Stimulated activated memory B cell treated with anti-CD40 and anti-IgM and Interleukin-4, amounts not matched to agents 10 μg/mL and 1 μg/mL and 100 μg/mL, for 72 hours (primary cell): ENCODE results near the gene ASAP3.

Experiments used
- ATAC-seq: fragments of 150-1000 bp; cut with Tn5 transposase; 2 replicates; pipeline ENCODE4 v1.10.0; 2021
- H3K27ac Mint-ChIP-seq: one replicate; pipeline ENCODE4 v1.8.0; 2022; ENCODE audit warnings: mild to moderate bottlenecking, mixed read lengths
- H3K27me3 Mint-ChIP-seq: one replicate; pipeline ENCODE4 v1.8.0; 2022; ENCODE audit warnings: mixed read lengths
- H3K36me3 Mint-ChIP-seq: one replicate; pipeline ENCODE4 v1.8.0; 2022; ENCODE audit warnings: mixed read lengths
- H3K4me1 Mint-ChIP-seq: one replicate; pipeline ENCODE4 v1.8.0; 2022; ENCODE audit warnings: mixed read lengths
- H3K4me3 Mint-ChIP-seq: one replicate; pipeline ENCODE4 v1.8.0; 2022; ENCODE audit warnings: mild to moderate bottlenecking, moderate library complexity, mixed read lengths
- H3K9me3 Mint-ChIP-seq: one replicate; pipeline ENCODE4 v1.8.0; 2022; ENCODE audit warnings: mixed read lengths

ASAP3 gene

GRCh38 chr1:23483321-23484252 is at the start of gene ASAP3:
Gene ASAP3 (minus strand): TSS chr1:23484179. CDS start chr1:23484133, 46 bp downstream.
- peaks cover 28% of the 10 kb centered on the region for H3K4me1 Mint-ChIP-seq
- peak; percentile 21 for ATAC-seq
- peaks cover 9% of the 10 kb centered on the region for H3K27me3 Mint-ChIP-seq
- H3K9me3 Mint-ChIP-seq: no peaks in the 10 kb centered on the region
- H3K4me3 Mint-ChIP-seq: peak within 1 kb of the TSS; percentile 90
- H3K27ac Mint-ChIP-seq: peak within 1 kb of the TSS; percentile 59
- no peaks in the 10 kb centered on the region for H3K36me3 Mint-ChIP-seq

DNA sequence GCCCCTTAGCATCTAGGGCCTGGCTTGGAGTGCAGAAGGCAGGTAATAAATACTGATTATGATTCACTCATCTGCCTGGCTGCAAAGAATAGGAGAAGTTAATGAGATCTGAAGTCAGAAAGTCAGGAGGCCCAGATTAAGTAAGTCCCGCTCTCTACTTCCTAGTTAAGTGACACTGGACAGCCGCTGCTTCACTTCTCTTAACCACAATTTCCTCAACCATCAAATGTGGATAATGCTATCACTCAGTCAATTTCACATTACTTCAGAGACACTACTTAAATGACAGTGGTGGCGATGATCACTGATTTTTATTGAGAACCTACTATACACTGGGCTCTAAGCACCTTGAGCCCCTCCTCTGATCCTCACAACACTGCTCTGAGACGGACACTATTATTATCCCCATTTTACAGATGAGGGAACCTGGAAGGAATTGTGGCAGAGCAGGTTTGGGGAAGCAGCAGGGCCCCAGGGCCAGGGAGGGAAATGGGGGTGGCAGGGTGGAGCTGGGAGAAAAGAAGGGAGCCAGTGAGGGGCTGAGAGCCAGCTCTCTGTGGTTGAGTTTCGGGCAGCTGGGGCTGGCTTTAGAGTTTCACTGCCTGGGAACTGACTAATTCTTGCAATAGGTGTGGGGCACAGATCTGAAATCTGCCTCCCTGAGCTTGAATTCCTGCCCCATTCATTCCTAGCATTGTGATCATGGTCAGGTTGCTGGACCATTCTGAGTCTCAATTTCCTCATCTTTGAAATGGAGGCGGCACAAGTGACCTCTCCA is 49.5 kb upstream of the ASAP3 start:
- H3K27me3 Mint-ChIP-seq: no peaks in the 10 kb centered on the region
- no peaks in the 10 kb centered on the region for H3K9me3 Mint-ChIP-seq
- H3K27ac Mint-ChIP-seq: peak overlapping the region; percentile 62
- peaks cover 57% of the 10 kb centered on the region for H3K4me1 Mint-ChIP-seq
- H3K36me3 Mint-ChIP-seq: no peaks in the 10 kb centered on the region
- peak; percentile 5 for ATAC-seq
- H3K4me3 Mint-ChIP-seq: no peak overlapping the region

DNA sequence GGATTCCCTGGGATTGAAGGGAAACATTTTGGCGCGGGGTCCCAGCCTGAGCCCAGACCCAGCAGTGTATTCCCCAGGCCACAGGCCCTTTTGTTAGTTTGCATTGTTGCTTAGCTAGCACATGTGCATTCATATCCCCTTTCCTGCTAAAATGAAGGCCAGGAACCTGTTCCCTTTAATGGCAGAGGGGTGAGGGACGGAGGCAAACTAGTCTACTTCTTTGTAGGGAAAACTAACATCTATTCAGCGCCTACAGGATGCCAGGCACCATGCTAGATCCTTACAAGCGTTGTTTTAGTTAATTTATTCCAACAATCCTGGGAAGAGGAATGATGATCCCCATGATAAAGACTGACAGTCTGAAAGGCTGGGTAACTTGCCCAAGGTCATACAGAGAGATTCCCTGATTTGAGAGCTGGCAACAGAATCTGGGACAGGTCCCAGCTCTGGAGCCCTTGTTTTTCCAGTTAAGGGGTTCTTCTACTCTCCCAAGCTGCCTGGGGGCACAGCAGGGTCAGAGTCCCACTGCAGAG is 47.6 kb upstream of the ASAP3 start:
- ATAC-seq: no peak
- peak overlapping the region; percentile 88 for H3K27ac Mint-ChIP-seq
- H3K4me3 Mint-ChIP-seq: peak overlapping the region; percentile 87
- no peaks in the 10 kb centered on the region for H3K36me3 Mint-ChIP-seq
- H3K4me1 Mint-ChIP-seq: peaks cover 65% of the 10 kb centered on the region
- H3K27me3 Mint-ChIP-seq: no peaks in the 10 kb centered on the region
- no peaks in the 10 kb centered on the region for H3K9me3 Mint-ChIP-seq

- Mint-ChIP-seq H3K4me1 (peaks cover 71% of the 10 kb centered on the region), H3K27me3 (no peaks in the 10 kb centered on the region), H3K36me3 (no peaks in the 10 kb centered on the region), H3K4me3 (peak within 1 kb of the TSS; percentile 87), H3K27ac (peak within 1 kb of the TSS; percentile 88), H3K9me3 (no peaks in the 10 kb centered on the region)
- peak; percentile 85 for ATAC-seq
These were observed 47.0 kb upstream of the ASAP3 start, which contains the start of gene E2F2 for GRCh38 chr1:23530747-23531561. Gene E2F2 (minus strand): TSS chr1:23531233. CDS start chr1:23530793, 440 bp downstream.

DNA sequence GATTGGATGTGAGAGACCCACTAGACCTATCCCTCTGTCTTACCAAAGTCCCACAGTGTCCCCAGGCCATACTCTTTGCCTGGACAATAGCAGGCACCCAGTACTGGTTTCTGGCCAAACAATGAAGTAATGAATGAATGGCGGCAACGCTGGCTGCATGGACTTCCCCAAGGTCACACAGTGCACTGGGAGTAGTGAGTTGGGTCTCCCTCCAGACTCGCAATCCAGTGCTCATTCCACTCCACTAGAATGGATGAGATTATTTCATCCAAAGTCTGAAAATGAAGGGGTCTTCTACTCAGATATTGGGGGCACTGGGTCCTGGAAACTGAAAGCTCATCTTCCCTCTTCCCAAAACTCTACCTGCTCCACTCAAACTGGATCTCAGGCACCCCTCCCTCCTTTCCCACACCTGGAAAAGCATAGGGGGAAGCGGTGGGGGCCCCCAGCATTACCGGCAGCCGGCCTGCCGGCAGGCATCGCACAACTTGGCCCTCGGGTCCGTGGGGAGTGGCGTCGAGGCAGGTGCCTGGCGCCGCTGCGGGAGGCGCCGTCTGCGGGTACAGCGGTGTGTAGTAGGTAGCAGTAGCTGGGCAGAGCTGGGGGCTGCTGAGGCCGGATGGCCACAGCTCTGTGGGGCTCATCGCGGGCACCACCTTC is 46.2 kb upstream of the ASAP3 start:
- no peak for ATAC-seq
- H3K4me3 Mint-ChIP-seq: peak overlapping the region; percentile 71
- no peaks in the 10 kb centered on the region for H3K9me3 Mint-ChIP-seq
- peak overlapping the region; percentile 78 for H3K27ac Mint-ChIP-seq
- H3K36me3 Mint-ChIP-seq: no peaks in the 10 kb centered on the region
- H3K27me3 Mint-ChIP-seq: no peaks in the 10 kb centered on the region
- peaks cover 73% of the 10 kb centered on the region for H3K4me1 Mint-ChIP-seq

DNA sequence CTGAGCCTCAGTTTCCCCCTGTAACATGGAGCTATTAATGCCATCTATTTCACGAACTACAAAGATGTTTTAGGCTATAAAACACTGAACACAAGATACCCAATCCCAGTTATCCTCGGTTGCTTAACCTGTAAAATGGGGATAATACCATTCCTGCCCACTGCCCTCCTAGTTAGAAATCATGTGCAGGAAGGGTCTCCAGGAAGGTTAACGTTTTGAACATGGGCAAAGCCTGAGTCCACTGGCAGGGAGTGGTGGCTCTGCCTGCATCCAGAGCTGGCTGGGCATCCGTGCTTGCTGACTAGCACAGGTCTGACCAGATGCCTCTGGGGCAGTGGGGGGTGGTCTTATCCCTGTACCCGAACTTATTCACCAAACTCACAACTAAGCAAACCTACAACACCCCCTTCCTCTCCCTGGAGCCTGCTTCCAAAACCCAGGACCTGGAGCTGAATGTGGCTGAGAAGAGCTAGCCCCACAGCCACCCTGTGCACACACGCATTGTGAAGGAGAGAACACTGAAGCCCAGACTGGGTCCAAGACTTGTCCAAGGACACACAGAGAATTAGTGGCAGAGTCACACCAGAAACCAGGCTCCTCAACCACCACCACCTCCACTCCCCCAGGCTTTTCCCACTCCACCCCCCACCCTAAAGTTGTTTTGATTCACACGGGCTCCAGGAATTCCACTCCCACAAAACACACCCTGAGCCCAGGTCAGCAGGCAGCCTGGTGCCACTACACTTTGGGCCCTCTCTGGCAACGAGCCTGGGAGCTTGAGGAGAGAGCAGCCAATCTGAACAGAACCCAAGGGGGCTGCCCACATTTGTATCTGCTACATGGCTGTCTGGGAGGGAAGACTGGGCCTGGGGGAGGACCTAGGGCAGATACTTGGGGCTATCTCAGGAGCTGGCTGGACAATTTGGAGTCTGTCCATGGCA is 45.4 kb upstream of the ASAP3 start:
- peak overlapping the region; percentile 78 for H3K27ac Mint-ChIP-seq
- no peaks in the 10 kb centered on the region for H3K9me3 Mint-ChIP-seq
- no peaks in the 10 kb centered on the region for H3K27me3 Mint-ChIP-seq
- no peaks in the 10 kb centered on the region for H3K36me3 Mint-ChIP-seq
- ATAC-seq: no peak
- peak overlapping the region; percentile 71 for H3K4me3 Mint-ChIP-seq
- H3K4me1 Mint-ChIP-seq: peaks cover 81% of the 10 kb centered on the region

DNA sequence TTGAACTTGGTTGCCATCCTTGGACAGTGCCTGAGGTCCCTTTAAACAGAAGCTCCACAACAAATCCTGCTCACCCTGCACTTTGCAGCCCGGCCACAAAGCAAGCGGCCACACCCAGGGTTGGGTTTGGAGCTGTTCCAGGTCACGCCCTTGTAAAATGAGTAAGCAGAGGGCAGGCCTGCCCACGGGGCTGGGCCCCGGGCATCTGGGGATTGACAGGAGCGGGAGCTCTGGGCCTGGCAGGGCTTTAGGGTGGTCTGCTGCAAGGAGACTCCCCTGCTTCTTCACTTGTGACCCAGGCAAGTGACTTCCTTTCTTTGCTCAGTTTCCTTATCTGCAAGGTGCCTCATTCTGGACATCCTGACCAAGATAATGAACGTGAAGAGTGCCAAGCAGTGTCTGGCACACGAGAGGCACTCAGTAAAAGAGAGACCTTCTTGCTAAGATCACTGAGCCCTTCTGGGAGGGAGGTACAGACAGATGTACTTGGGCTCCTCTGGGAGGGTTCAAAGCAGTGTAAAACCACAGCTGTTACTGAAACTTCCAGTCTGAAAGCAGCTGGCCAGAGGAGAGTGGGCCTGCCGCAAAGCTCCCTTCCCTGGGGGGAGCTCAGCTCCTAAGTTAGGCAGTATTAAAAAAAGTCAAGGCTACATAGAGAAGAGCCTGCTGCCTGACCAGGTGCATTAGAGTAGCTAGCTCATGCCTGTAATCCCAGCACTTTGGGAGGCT is 44.4 kb upstream of the ASAP3 start:
- H3K4me1 Mint-ChIP-seq: peaks cover 79% of the 10 kb centered on the region
- H3K36me3 Mint-ChIP-seq: no peaks in the 10 kb centered on the region
- ATAC-seq: peak; percentile 70
- H3K27me3 Mint-ChIP-seq: no peaks in the 10 kb centered on the region
- peak overlapping the region; percentile 71 for H3K4me3 Mint-ChIP-seq
- peak overlapping the region; percentile 78 for H3K27ac Mint-ChIP-seq
- H3K9me3 Mint-ChIP-seq: no peaks in the 10 kb centered on the region

- Mint-ChIP-seq H3K4me3 (no peak overlapping the region), H3K4me1 (peaks cover 75% of the 10 kb centered on the region), H3K27ac (peak overlapping the region; percentile 78), H3K9me3 (no peaks in the 10 kb centered on the region), H3K36me3 (no peaks in the 10 kb centered on the region), H3K27me3 (no peaks in the 10 kb centered on the region)
- no peak for ATAC-seq
These were observed 43.9 kb upstream of the ASAP3 start for GRCh38 chr1:23527900-23528249.

DNA sequence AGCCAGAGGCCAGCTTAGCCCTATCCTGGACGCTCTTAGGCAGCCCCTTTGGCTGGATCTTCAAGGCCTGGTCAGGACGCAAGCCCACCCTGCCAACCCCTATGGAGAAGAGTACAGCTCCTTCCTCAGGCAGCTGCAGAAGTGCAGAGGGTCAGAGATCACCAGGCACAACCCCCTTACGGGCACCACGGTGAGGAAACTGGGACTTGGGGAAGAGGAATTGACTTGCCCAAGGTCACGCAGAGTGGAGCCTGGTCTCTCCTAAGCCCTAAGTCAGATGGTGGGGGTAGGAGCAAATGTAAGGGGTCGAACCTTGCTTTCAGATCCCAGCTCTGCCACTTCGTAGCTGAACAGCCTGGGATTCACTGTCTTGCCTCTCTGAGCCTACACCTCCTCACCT is 43.4 kb upstream of the ASAP3 start:
- Mint-ChIP-seq H3K27me3 (no peaks in the 10 kb centered on the region), H3K4me1 (peaks cover 76% of the 10 kb centered on the region), H3K4me3 (no peak overlapping the region), H3K9me3 (no peaks in the 10 kb centered on the region), H3K27ac (peak overlapping the region; percentile 78), H3K36me3 (no peaks in the 10 kb centered on the region)
- no peak for ATAC-seq

GRCh38 chr1:23526329-23527041 is 42.5 kb upstream of the ASAP3 start:
- peaks cover 83% of the 10 kb centered on the region for H3K4me1 Mint-ChIP-seq
- H3K27me3 Mint-ChIP-seq: no peaks in the 10 kb centered on the region
- peak overlapping the region; percentile 7 for H3K4me3 Mint-ChIP-seq
- no peaks in the 10 kb centered on the region for H3K9me3 Mint-ChIP-seq
- H3K27ac Mint-ChIP-seq: peak overlapping the region; percentile 78
- no peak for ATAC-seq
- peaks cover 3% of the 10 kb centered on the region for H3K36me3 Mint-ChIP-seq

- peak; percentile 46 for ATAC-seq
- peak overlapping the region; percentile 78 for H3K27ac Mint-ChIP-seq
- peak overlapping the region; percentile 10 for H3K4me3 Mint-ChIP-seq
- H3K36me3 Mint-ChIP-seq: peaks cover 5% of the 10 kb centered on the region
- H3K27me3 Mint-ChIP-seq: no peaks in the 10 kb centered on the region
- H3K4me1 Mint-ChIP-seq: peaks cover 83% of the 10 kb centered on the region
- no peaks in the 10 kb centered on the region for H3K9me3 Mint-ChIP-seq
These were observed 41.7 kb upstream of the ASAP3 start for GRCh38 chr1:23525558-23526250.
